Endometrial microvascular endothelial cells (primary cell): ENCODE measurements around the gene SEPTIN2. TPM values are rescaled to one million over a fixed set of nuclear protein-coding genes. Genes with fewer than 3 reads are reported as not detected.
"Not testable (repeated sequence)": the region's sequence is repeated elsewhere in the genome, so short reads cannot be mapped to it uniquely, and the experiment has no call there.

Source experiments
- in situ Hi-C: cut with HindIII; loops from 2 replicates; pipeline ENCODE4 v1.10.0; 2017; ENCODE audit warnings: low sequenced_read_pairs, low pct_unique_long_range_greater_than_20kb; ENCODE audit errors: inconsistent ontology term
- total RNA-seq: library from RNA; depleted of rRNA; stranded (reverse); fragments of >200 nt; gene quantifications from one replicate; pipeline ENCODE4 v1.2.3, GENCODE V29; 2015; ENCODE audit errors: inconsistent ontology term

Gene SEPTIN2
- total RNA-seq, 1 donor from 2014 or later, result 384 TPM

DNA sequence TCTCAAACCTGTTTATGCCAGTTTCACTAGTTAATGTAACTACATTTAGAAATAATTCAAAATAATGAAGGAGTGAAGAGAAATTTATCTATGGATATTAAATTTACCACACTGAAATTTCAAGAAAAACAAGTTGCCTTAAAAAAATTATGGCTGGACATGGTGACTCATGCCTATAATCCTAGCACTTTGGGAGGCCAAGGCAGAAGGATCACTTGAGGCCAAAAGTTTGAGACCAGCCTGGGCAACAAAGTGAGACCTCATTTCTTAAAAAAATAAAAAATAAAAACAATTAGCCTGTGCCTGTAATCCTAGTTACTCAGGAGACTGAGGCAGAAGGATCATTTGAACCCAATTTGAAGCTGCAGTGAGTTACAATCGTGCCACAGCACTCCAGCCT lies 30.1 kb upstream of the SEPTIN2 start:
- in situ Hi-C loops, result no loop called here

DNA sequence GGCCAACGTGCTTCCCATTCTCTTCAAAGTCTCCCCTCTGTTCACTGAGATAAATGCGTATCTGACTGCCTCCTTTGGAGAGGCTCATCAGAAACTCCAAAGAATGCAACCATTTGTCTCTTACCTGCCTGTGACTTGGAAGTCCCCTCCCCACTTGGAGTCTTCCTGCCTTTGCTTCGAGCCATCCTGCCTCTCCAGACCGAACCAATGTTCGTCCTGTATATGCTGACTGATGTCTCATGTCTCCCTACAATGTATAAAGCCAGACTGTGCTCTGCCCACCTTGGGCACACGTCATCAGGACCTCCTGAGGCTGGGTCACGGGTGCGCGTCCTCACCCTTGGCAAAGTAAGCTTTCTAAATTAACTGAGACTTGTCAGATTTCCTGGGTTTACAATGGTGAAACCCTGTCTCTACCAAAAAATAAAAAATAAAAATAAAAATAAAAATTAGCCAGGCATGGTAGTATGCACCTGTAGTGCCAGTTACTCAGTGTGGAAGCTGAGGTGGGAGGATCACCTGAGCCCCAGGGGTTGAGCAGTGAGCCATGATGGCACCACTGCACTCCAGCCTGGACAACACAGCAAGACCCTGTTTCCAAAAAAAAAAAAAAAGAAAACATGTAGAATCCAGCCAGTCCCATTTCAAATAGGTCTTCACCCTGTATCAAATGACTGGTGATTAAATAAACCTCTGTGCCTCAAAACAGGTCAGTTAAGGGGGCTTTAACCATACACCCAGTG lies 29.2 kb upstream of the SEPTIN2 start:
- in situ Hi-C loops, result no loop called here

DNA sequence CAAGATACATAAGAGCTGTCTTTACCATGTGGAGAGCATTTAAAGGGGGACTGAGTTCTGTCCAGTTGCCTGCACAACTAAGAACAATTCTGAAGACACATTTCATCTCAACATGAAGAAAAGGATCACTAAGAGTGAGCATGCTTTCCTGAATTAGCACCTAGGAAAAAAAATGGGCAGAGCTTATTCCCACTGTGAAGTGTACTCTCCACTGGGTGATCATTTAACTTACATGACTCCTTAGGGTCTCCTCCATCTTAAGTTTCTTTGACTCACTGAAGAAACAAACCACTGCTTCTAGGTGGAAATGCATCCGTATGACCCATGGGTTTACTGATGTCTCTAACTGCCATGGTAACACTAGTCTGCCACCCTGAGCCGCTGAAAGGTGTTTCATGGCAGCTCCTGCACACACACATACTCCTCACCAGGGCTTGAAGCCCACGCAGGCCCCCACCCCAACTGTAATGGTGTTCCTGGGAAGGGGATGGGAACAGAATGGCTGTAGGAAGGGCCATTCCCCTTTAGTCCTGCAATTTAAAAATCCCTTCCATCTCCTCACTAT lies 27.3 kb upstream of the SEPTIN2 start:
- in situ Hi-C loops, result no loop called here

DNA sequence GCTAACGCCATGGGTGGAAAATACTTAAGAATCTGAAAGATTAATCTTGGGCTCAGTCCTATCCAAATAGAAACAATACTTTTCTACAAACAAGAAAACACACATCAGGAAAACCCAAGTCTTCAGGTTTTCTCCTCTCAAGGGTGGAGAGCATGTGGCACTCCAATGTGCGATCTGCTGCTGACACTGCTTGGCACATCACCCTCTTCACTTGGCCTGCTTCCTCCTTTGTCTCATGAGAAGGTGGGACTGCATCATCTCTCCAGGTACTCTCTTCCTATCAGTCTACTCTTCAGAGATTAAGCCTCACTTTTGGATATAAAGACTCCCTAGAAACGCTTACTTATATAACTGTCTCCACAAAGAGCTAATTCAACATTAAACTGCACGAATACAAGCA lies 26.7 kb upstream of the SEPTIN2 start:
- in situ Hi-C loops, result no loop called here

DNA sequence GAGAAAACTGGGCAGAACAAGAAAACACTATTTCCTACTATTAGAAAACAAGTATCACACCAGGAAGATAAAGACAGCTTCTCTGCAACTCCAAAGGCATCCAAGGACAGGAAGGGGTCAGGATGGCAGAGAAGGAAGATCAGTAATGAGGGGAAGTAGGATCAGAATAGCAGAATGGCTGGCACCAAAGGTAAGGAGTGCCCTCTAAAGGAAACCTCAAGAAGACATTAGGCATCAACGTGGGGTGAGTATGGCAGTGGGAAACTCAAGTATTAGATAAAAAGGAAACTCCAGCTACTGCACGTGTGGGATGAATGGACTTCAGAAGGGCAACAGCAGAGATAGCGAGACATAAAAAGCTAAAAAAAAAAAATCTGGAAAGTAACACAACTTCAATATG lies 26.1 kb upstream of the SEPTIN2 start:
- in situ Hi-C loops, result no loop called here

DNA sequence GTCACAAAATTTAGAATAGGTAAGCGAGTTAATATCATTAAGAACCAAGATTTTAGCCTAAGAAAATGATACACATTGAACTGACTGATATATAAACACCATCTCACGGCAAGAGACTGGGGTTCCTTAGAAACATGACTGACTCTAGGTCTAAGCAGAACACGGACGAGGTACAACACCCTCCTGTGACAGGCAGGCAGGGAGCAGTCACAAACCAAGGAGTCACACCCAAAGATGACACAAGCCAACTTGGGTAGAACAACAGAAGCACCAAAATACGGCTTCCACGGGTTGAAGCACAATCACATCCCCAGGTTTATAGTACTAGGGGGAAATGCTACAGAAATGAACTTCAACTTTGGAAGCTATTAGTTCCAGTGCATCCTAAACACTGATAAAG lies 24.6 kb upstream of the SEPTIN2 start:
- in situ Hi-C loops, result no loop called here

DNA sequence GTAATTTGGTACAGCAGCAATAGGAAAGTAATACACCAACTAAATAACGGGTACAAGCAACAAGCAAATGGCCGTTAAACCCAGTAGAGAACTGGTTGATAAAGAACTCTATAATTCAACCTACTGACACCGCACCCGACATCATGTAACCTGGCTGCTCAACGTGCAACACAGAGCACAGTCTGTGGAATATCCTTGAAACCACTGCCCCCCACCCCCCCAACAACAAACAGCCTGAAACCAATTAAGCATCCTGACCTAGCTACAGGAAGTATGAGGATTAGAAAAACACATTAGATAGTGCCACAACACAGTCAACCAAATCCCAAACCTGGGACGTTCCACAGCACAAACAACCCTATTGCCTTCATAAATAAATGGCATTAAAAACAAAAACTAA lies 23.7 kb upstream of the SEPTIN2 start:
- in situ Hi-C loops, result no loop called here

DNA sequence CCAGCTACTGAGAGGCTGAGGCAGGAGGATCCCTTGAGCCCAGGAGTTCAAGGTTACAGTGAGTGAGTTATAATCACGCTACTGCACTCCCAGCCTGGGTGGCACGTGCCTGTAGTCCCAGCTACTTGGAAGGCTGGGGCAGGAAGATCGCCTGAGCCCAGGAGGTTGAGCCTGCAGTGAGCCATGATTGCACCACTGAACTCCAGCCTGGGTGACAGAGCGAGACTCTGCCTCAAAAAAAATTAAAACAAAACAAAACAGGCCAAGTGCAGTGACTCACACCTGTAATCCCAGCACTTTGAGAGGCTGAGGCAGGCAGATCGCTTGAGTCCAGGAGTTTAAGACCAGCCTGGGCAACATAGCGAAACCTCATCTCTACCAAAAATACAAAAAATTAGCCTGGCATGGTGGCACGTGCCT lies 22.3 kb upstream of the SEPTIN2 start:
- in situ Hi-C loops, result not testable (repeated sequence)

DNA sequence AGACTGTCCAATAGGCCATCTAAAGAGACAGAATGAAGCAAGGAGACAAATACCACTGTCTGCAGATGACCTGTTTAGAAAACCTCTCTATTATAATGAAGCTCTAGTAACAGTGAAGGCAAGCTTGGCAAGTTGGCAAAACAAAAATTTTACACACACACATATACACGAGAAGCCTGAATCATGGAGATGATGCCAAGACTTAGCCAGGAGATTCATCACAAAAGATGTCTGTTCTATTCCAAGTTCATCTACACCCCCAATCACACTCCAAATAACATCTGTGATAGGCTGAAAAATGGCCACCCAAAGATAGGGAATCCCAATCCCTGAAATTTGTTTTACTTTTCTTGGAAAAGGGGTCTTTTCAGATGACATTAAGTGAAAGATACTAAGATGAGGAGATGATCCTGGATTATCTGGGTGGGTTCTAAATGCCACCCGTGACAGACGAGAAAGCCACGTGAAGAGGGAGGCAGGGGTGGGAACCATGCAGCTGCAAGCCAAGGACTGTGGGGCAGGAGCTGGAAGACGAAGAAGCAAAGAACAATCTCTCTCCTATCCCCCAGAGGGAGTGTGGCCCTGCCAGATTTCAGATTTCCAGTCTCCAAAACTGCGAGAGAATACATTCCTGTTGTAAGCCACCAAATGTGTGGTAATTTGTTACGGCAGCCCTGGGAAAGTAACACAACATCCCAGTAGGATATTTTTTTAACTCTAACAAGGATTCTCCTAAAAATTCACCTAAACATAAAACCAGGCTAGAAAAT lies 20.2 kb upstream of the SEPTIN2 start:
- in situ Hi-C loops, result no loop called here

DNA sequence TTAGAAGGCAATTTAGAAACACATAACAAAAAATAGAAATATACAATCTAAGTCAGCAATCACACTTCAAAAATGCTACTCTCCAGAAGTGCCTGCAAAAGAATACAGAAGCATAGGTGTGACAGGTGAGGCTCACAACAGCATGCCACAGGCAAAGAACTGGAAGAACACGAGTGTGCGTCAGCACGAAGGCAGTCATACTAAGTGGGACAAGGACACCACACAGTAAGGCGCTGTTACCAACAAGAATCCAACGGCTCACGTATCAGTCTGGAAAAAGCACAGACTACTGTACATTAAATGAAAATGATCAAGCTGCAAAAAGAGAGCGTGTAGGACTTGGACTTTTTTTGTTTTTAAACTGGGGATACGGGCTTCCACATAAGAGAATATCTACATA lies 19.0 kb upstream of the SEPTIN2 start:
- in situ Hi-C loops, result no loop called here

DNA sequence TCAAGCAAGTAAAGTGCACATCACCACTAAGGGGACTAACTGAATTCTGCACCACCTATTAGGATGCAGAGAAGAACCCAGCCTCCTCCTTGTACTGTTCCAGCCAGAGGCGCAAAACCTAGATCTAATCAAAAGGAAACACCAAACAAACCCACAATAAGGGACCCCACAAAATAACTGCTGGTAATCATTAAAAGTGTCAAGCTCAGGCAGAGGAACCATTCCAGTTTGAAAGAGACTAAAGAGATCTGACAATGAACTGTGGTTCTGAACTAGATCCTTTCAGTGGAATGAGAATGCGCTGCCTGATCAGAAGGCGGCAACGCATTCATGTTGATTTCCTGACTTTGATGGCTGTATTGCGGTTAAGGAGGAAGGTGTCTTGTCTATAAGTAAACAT lies 17.1 kb upstream of the SEPTIN2 start:
- in situ Hi-C loops, result no loop called here

DNA sequence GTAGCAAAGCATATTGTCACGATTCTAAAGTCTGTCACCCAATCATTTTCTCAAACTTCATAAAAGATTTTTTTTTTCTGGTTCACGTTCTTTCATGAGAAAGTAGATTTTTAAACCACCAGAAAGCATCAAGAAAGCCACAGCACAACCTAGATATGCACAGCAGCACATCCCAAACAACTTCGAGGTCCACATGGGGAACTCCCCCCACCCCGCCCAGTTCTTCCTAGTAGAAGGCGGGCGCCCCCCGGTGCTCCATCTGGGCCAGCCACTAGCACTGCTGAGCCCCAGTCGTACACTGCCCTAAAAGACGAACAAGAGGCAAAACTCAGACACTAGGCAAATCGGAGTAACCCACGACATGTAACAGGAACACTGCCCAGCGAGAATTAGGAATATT lies 15.7 kb upstream of the SEPTIN2 start:
- in situ Hi-C loops, result no loop called here

DNA sequence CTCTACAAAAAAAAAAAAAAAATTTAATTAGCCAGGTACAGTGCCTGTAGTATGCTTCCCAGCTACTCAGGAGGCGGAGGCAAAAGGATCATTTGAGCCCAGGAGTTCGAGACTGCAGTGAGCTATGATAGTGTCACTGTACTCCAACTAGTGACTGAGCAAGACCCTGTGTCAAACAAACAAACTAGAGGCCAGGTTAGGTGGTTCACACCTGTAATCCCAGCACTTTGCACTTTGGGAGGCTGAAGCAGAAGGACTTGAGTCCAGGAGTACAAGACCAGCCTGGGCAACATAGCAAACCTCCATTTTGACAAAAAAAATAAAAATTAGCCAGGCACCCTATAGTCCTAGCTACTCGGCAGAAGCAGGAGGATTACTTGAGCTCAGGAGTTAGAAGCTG lies 13.6 kb upstream of the SEPTIN2 start:
- in situ Hi-C loops, result no loop called here

DNA sequence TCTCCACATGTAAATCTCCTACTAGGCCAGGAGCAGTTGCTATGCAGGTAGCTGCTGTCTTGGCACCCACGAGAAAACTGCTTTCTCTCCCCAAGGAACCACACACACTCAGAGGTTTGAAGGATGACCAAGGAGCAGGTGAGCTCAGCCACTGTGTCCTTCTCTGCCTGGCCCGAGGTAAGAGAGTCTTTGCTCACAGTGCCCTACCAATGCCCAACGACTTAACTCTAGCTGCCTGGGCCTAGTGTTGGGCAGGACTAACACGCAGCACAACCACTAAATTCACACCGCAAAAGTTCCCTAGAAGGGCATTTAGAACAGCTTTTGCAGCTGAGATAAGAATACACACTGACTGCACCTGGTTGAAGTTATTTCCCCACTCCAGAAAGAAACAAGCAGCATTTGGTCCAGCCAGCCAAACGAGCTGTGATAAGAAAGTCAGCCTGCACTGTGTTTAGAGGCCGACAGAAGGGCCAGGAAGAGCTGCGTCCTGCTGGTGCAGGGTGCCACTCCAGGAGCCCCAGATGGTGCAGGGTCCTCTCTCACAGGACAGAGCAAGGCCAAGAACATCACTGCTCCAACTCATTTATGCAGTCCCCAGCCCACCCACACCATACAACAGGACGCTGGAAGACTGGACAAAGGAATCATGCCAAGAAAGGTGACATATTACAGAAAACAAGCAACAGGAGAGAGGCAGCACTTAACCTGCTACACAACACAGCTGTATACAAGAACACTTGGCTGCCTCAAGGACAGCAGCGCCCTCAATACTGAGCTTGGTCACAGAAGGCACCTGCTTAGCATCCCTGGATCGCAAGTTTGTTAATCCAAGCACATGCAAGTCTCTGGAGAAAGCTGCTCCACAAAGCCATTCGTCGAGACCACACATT lies 12.7 kb upstream of the SEPTIN2 start:
- in situ Hi-C loops, result no loop called here

DNA sequence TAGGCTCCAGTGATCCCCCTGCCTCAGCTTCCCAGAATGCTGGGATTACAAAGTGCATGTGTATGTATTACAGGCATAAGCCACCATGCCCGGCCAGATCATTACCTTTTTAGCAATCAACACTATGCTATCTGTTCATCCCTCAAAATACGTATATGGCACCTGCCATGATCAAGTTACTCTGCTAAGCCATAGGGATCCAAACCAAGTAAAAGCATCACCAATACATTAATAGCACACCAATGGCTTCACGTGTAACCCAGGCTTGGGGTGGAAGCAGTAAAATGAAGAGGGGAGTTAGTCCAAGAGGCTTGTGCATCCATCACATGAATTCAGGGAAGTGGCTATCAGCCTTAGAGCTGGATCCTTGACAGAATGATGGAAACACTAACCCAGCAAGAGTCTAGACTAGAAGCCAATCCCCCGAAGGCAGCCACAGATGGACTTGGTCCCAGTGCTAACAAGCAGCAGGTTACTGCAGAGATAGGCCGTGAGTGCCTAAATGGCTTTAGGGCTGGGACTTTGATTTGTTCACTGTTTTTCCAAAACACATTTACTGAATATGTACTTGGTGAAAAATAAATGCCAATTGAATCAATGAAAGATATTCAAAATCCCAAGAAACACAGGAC lies 11.6 kb upstream of the SEPTIN2 start:
- in situ Hi-C loops, result no loop called here

DNA sequence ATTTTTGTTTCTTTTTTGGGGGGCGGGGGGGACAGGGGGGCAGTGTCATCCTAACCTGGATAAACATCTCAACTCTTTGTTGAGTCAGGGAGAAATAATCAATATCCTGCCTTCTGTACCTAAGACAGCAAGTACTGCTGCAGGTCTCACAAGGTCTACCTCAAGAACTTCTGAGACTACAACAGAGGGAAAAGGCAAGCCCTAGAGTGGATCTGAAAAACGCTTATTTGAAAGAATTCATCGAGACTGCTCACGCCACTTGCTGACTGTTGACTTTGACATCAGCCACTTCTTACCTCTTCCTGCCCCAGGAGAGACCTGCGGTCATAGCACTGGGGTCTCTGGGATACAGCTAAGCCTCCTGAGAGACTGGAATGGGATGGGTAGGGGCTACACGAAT lies 8.7 kb upstream of the SEPTIN2 start:
- in situ Hi-C loops, result no loop called here

DNA sequence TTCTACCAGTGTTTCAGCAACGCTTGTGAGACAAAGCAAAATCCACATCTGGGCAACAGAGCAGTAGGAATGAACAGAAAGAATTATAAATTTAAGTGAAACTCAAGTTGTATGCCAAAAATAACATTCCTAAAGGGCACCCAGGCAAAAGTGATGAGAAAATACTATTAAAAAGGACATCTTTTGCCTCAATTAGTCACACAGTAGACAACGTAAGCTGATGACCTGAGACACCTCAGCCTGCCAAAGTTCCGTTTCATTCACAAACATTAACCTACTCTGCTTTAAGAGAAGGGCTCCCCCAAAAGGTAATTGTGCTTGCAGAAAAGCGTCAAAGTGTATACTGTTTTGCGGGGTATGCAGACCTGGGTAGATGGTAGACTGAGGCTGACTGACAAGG lies 7.5 kb upstream of the SEPTIN2 start:
- in situ Hi-C loops, result no loop called here

DNA sequence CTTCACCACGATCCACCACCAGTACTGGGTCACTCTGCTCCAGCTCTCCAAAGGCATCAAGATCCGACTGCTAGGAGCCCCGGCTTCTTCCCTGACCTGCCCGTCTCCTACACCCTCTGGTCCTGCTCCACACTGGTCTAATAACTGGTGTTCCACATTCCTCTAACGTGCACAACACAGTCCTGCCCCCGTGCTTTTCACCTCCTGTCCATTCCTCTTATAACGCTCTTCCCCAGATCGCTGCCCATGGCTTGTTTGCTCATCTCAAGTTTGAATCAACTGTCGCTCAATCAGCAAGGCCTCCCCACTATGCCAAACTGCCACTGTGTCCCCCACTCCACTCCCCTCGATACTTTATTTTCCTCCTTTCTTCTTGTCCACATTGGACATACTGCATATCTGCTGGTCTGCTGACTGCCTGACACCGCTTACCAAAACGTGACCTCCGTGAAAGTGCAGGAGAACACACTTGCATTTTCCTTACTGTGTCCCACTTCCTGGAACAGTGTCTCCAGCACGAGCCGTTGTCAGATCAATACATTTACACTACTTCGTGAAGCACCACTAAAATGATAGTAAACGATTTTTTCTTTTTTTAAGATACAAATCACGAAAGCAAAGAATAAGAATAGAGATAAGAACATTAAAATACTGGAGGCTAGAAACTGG lies 6.8 kb upstream of the SEPTIN2 start:
- in situ Hi-C loops, result no loop called here
